HepG2 (cell line): ENCODE results near the gene EMILIN1. TPM values are rescaled to one million over a fixed set of nuclear protein-coding genes. Genes with fewer than 3 reads are reported as not detected.
A peak's percentile ranks its signal among the peaks of the same experiment; 100 is the strongest.

ENCODE experiments used
- ATAD3A ChIP-seq: sonication (generic); formaldehyde crosslinking; IDR thresholded peaks from 2 replicates; pipeline ENCODE4 v1.4.0; 2020; ENCODE audit warnings: missing genetic modification reagents
- CENPBD1 ChIP-seq: sonication (generic); formaldehyde crosslinking; IDR thresholded peaks from 2 replicates; pipeline ENCODE4 v1.8.0; 2022; ENCODE audit warnings: missing genetic modification reagents, low read depth, mild to moderate bottlenecking, borderline replicate concordance
- ERF ChIP-seq: IDR thresholded peaks from 2 replicates; pipeline ENCODE4 v1.6.1; 2018; ENCODE audit warnings: missing biosample characterization, missing genetic modification reagents
- FLYWCH1 ChIP-seq: sonication (generic); formaldehyde crosslinking; IDR thresholded peaks from 2 replicates; pipeline ENCODE4 v1.8.1; 2023; ENCODE audit warnings: mild to moderate bottlenecking, missing genetic modification reagents
- IRF2 ChIP-seq: IDR thresholded peaks from 2 replicates; pipeline ENCODE4 v1.6.1; 2018; ENCODE audit warnings: missing genetic modification reagents, missing compliant biosample characterization
- MTERF4 ChIP-seq: sonication (generic); formaldehyde crosslinking; IDR thresholded peaks from 2 replicates; pipeline ENCODE4 v1.8.0; 2023; ENCODE audit warnings: mild to moderate bottlenecking, missing genetic modification reagents
- NBN ChIP-seq: fragments of 450-650 bp; conservative IDR thresholded peaks from 2 replicates; pipeline ENCODE4 v1.6.1; 2017
- NFE2L1 ChIP-seq: sonication (generic); formaldehyde crosslinking; IDR thresholded peaks from 2 replicates; pipeline ENCODE4 v1.4.0; 2020; ENCODE audit warnings: missing genetic modification reagents, mild to moderate bottlenecking, borderline replicate concordance
- PRMT3 ChIP-seq: sonication (generic); formaldehyde crosslinking; IDR thresholded peaks from 2 replicates; pipeline ENCODE4 v1.8.1; 2022; ENCODE audit warnings: low read depth, mild to moderate bottlenecking, moderate library complexity, missing genetic modification reagents, borderline replicate concordance
- TIGD3 ChIP-seq: sonication (generic); formaldehyde crosslinking; IDR thresholded peaks from 2 replicates; pipeline ENCODE4 v1.5.1; 2020; ENCODE audit warnings: mild to moderate bottlenecking, missing genetic modification reagents, borderline replicate concordance
- ZNF224 ChIP-seq: sonication (generic); formaldehyde crosslinking; IDR thresholded peaks from 2 replicates; pipeline ENCODE4 v1.5.0; 2020; ENCODE audit warnings: mild to moderate bottlenecking, missing genetic modification reagents
- ZNF331 ChIP-seq: sonication (generic); formaldehyde crosslinking; IDR thresholded peaks from 2 replicates; pipeline ENCODE4 v1.4.0; 2020; ENCODE audit warnings: missing genetic modification reagents
- ZNF576 ChIP-seq: sonication (generic); formaldehyde crosslinking; IDR thresholded peaks from 2 replicates; pipeline ENCODE4 v1.4.0; 2020; ENCODE audit warnings: mild to moderate bottlenecking, missing genetic modification reagents
- ZNF607 ChIP-seq: sonication (generic); formaldehyde crosslinking; IDR thresholded peaks from 2 replicates; pipeline ENCODE4 v1.5.1; 2020; ENCODE audit warnings: missing genetic modification reagents, mild to moderate bottlenecking, borderline replicate concordance
- ZNF670 ChIP-seq: sonication (generic); formaldehyde crosslinking; IDR thresholded peaks from 2 replicates; pipeline ENCODE4 v1.8.0; 2022; ENCODE audit warnings: mild to moderate bottlenecking, missing genetic modification reagents, borderline replicate concordance
- ZSCAN21 ChIP-seq: sonication (generic); formaldehyde crosslinking; IDR thresholded peaks from 2 replicates; pipeline ENCODE4 v1.8.0; 2022; ENCODE audit warnings: mild to moderate bottlenecking, missing genetic modification reagents, moderate library complexity, borderline replicate concordance
- polyA plus RNA-seq, 8 experiments: library from polyadenylated mRNA; depleted of rRNA in 3 of 8; stranded (reverse) in 7 of 8; unstranded in 1 of 8; fragments of >200 nt; fragmentation: Illumina TruSeq in 4 of 8; extraction: Trizol in 4 of 8; gene quantifications; 2 replicates each; pipeline versions ENCODE4 v1.2.1 to v1.2.3, GENCODE V29; 2011 to 2016; ENCODE audit warnings: low read depth in 4 of 8, missing spikeins in 1 of 8, mixed read lengths in 1 of 8; ENCODE audit not compliant: insufficient read depth in 1 of 8
- total RNA-seq, 5 experiments: library from RNA; depleted of rRNA; stranded (reverse); fragments of >200 nt; fragmentation: Illumina TruSeq; extraction: Trizol; gene quantifications; 2 replicates each; pipeline ENCODE4 v1.2.3, GENCODE V29; 2016; ENCODE audit warnings: low read depth in 1 of 5
- TF ChIP-seq, protein P1 (sequence below): IDR thresholded peaks from 2 replicates; pipeline ENCODE4 v1.6.1; 2016; ENCODE audit warnings: low read depth, borderline replicate concordance
- TF ChIP-seq, protein P2 (sequence below): IDR thresholded peaks from 2 replicates; pipeline ENCODE4 v1.6.1; 2018; ENCODE audit warnings: missing genetic modification reagents, mild to moderate bottlenecking, missing compliant biosample characterization
- TF ChIP-seq, protein P3 (sequence below): sonication (generic); formaldehyde crosslinking; IDR thresholded peaks from 2 replicates; pipeline ENCODE4 v1.5.0; 2020; ENCODE audit warnings: mild to moderate bottlenecking, missing genetic modification reagents, borderline replicate concordance

The EMILIN1 gene
- total and polyA plus RNA-seq, 2 of the 13 experiments (the other 11 are each of a cell fraction or from before 2014, with no cell fraction given): 8.1 to 9.7 TPM

DNA sequence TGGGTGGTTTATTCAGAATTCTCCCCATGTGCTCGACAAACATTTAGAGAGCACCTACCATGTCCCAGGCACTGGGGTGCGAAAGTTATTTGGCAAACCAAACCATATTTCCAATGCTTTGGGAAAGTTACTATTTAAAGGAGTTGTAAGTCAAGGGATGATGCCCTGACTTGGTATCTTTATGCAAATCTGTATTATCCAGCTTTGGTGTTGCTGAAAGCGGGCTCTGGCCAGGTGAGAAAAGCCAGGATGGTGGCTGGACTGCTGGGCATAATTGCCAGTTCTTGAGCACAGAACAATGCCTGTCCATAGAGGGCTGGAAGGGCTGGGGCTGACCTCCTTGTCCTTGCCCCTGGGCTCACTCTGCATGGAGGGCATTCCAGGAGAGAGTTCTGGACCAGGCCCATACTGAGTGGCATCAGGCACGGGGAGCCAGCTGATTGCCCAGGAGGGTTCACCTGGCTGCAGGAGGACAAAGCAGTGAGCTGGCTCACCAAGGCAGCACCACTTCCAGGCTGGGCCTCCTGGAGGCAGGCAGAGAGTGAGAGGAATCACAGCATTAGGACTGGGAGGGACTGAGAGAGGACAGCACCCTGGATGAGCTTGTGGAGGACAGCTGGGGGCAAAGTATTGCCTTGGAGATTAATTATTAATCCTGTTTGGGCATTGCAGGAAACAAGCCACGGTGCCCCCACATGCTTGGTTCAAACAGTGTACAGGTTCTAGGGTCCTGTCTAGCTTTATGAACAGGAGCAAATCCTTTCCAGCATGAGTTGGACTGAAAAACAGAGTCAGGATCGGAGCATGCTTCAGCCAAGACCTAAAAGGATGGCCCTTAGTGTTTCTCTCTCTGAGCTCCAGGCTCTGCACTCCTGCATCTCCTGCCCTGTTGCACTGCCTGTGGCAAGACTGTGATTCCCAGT, 15.3 kb downstream of the EMILIN1 start (continued):
- TF ChIP-seq TIGD3 (CRISPR knock-in tag): no peak
- peak; percentile 69; the same call in 1 of the 2 replicates for TF ChIP-seq ZNF670 (CRISPR knock-in tag)
- TF ChIP-seq PRMT3 (CRISPR knock-in tag): peak; percentile 3; the same call in 1 of the 2 replicates
- peak; percentile 94 for TF ChIP-seq IRF2 (CRISPR knock-in tag)
- TF ChIP-seq, protein P1, sequence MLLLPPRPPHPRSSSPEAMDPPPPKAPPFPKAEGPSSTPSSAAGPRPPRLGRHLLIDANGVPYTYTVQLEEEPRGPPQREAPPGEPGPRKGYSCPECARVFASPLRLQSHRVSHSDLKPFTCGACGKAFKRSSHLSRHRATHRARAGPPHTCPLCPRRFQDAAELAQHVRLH: peak; percentile 74; the same call in 1 of the 2 replicates
- no peak for TF ChIP-seq ATAD3A (CRISPR knock-in tag)
- TF ChIP-seq, protein P2, sequence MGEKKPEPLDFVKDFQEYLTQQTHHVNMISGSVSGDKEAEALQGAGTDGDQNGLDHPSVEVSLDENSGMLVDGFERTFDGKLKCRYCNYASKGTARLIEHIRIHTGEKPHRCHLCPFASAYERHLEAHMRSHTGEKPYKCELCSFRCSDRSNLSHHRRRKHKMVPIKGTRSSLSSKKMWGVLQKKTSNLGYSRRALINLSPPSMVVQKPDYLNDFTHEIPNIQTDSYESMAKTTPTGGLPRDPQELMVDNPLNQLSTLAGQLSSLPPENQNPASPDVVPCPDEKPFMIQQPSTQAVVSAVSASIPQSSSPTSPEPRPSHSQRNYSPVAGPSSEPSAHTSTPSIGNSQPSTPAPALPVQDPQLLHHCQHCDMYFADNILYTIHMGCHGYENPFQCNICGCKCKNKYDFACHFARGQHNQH (CRISPR knock-in tag): peak; percentile 84; the same call in 1 of the 2 replicates
- TF ChIP-seq ZNF224 (CRISPR knock-in tag): no peak
- no peak for TF ChIP-seq NBN
- TF ChIP-seq ERF (CRISPR knock-in tag): peak; percentile 82
- TF ChIP-seq ZSCAN21 (CRISPR knock-in tag): peak; percentile 93
- peak; percentile 93 for TF ChIP-seq ZNF331 (CRISPR knock-in tag)
- peak; percentile 26; the same call in 1 of the 2 replicates for TF ChIP-seq MTERF4 (CRISPR knock-in tag)
- TF ChIP-seq NFE2L1 (CRISPR knock-in tag): no peak; the same call in 1 of the 2 replicates
- no peak for TF ChIP-seq FLYWCH1 (CRISPR knock-in tag)
- TF ChIP-seq CENPBD1: no peak
- TF ChIP-seq ZNF607 (CRISPR knock-in tag): peak; percentile 83; the same call in 1 of the 2 replicates
- no peak for TF ChIP-seq ZNF576
- TF ChIP-seq, protein P3, sequence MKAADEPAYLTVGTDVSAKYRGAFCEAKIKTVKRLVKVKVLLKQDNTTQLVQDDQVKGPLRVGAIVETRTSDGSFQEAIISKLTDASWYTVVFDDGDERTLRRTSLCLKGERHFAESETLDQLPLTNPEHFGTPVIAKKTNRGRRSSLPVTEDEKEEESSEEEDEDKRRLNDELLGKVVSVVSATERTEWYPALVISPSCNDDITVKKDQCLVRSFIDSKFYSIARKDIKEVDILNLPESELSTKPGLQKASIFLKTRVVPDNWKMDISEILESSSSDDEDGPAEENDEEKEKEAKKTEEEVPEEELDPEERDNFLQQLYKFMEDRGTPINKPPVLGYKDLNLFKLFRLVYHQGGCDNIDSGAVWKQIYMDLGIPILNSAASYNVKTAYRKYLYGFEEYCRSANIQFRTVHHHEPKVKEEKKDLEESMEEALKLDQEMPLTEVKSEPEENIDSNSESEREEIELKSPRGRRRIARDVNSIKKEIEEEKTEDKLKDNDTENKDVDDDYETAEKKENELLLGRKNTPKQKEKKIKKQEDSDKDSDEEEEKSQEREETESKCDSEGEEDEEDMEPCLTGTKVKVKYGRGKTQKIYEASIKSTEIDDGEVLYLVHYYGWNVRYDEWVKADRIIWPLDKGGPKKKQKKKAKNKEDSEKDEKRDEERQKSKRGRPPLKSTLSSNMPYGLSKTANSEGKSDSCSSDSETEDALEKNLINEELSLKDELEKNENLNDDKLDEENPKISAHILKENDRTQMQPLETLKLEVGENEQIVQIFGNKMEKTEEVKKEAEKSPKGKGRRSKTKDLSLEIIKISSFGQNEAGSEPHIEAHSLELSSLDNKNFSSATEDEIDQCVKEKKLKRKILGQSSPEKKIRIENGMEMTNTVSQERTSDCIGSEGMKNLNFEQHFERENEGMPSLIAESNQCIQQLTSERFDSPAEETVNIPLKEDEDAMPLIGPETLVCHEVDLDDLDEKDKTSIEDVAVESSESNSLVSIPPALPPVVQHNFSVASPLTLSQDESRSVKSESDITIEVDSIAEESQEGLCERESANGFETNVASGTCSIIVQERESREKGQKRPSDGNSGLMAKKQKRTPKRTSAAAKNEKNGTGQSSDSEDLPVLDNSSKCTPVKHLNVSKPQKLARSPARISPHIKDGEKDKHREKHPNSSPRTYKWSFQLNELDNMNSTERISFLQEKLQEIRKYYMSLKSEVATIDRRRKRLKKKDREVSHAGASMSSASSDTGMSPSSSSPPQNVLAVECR (CRISPR knock-in tag): peak; percentile 61
